Muscle layer of colon (tissue), 2 donors: Measurements from ENCODE around the gene ZBTB39.
"Not testable (repeated sequence)": the region's sequence is repeated elsewhere in the genome, so short reads cannot be mapped to it uniquely, and the experiment has no call there.

ENCODE experiments used
- H3K27ac ChIP-seq: one replicate; pipeline ENCODE4 v1.7.0; 2013; ENCODE audit warnings: low read depth, mild to moderate bottlenecking, low read length, moderate library complexity
- H3K27me3 ChIP-seq, 2 donors: one replicate each; pipeline ENCODE4 v1.7.0; 2013; ENCODE audit warnings: low read length in 2 of 2, mild to moderate bottlenecking in 2 of 2; ENCODE audit not compliant: insufficient read depth in 2 of 2, control insufficient read depth in 1 of 2
- H3K36me3 ChIP-seq: one replicate; pipeline ENCODE4 v1.7.0; 2013; ENCODE audit warnings: mild to moderate bottlenecking, low read length; ENCODE audit not compliant: insufficient read depth
- H3K4me1 ChIP-seq: one replicate; pipeline ENCODE4 v1.7.0; 2013; ENCODE audit warnings: mild to moderate bottlenecking, low read length; ENCODE audit not compliant: insufficient read depth
- H3K4me3 ChIP-seq, 2 donors: one replicate each; pipeline ENCODE4 v1.7.0; 2013; ENCODE audit warnings: low read length in 2 of 2, low read depth in 1 of 2, mild to moderate bottlenecking in 1 of 2, moderate library complexity in 1 of 2
- H3K9ac ChIP-seq: one replicate; pipeline ENCODE4 v1.7.0; 2013; ENCODE audit warnings: low read length
- H3K9me3 ChIP-seq: one replicate; pipeline ENCODE4 v1.7.0; 2013; ENCODE audit warnings: mild to moderate bottlenecking, low read length
- donor health status: abdominal sarcoma.
- donor health status: Adenocarcinoma of cecum.

The ZBTB39 gene

GRCh38 chr12:57029457-57029856 lies 23.1 kb upstream of the ZBTB39 start:
- H3K27ac ChIP-seq: no peak overlapping the region
- H3K9ac ChIP-seq: no peak overlapping the region
- no peaks in the 10 kb centered on the region for H3K9me3 ChIP-seq
- peaks cover 32% of the 10 kb centered on the region for H3K4me1 ChIP-seq
- no peaks in the 10 kb centered on the region for H3K27me3 ChIP-seq
- no peak overlapping the region for H3K4me3 ChIP-seq
- no peaks in the 10 kb centered on the region for H3K36me3 ChIP-seq

- peaks cover 43% of the 10 kb centered on the region for H3K4me1 ChIP-seq
- no peak overlapping the region for H3K4me3 ChIP-seq
- H3K27me3 ChIP-seq: no peaks in the 10 kb centered on the region
- H3K36me3 ChIP-seq: no peaks in the 10 kb centered on the region
- H3K9me3 ChIP-seq: no peaks in the 10 kb centered on the region
- H3K9ac ChIP-seq: no peak overlapping the region
- no peak overlapping the region for H3K27ac ChIP-seq
These were observed 21.4 kb upstream of the ZBTB39 start for GRCh38 chr12:57027805-57028153.

GRCh38 chr12:57027011-57027804 lies 20.9 kb upstream of the ZBTB39 start:
- H3K4me3 ChIP-seq: no peak overlapping the region
- no peak overlapping the region for H3K27ac ChIP-seq
- peaks cover 47% of the 10 kb centered on the region for H3K4me1 ChIP-seq
- no peak overlapping the region for H3K9ac ChIP-seq
- H3K27me3 ChIP-seq: no peaks in the 10 kb centered on the region
- no peaks in the 10 kb centered on the region for H3K36me3 ChIP-seq
- no peaks in the 10 kb centered on the region for H3K9me3 ChIP-seq

GRCh38 chr12:57025196-57025595 lies 18.9 kb upstream of the ZBTB39 start:
- Histone ChIP-seq H3K4me1 (peaks cover 49% of the 10 kb centered on the region), H3K9me3 (no peaks in the 10 kb centered on the region), H3K27ac (no peak overlapping the region), H3K36me3 (no peaks in the 10 kb centered on the region), H3K4me3 (no peak overlapping the region), H3K9ac (no peak overlapping the region), H3K27me3 (no peaks in the 10 kb centered on the region)

GRCh38 chr12:57022324-57022723 lies 16.0 kb upstream of the ZBTB39 start:
- H3K4me3 ChIP-seq, H3K9me3 ChIP-seq, H3K27ac ChIP-seq, H3K9ac ChIP-seq, H3K27me3 ChIP-seq, H3K36me3 ChIP-seq: not testable (repeated sequence)
- H3K4me1 ChIP-seq: peaks cover 42% of the 10 kb centered on the region

- Histone ChIP-seq H3K9ac (no peak overlapping the region), H3K27me3 (no peaks in the 10 kb centered on the region), H3K4me3 (no peak overlapping the region), H3K36me3 (no peaks in the 10 kb centered on the region), H3K4me1 (peaks cover 23% of the 10 kb centered on the region), H3K9me3 (no peaks in the 10 kb centered on the region), H3K27ac (no peak overlapping the region)
These were observed 13.8 kb upstream of the ZBTB39 start for GRCh38 chr12:57019983-57020719.

- H3K9me3 ChIP-seq: no peaks in the 10 kb centered on the region
- H3K9ac ChIP-seq: no peak overlapping the region
- H3K36me3 ChIP-seq: no peaks in the 10 kb centered on the region
- H3K27me3 ChIP-seq: no peaks in the 10 kb centered on the region
- H3K4me3 ChIP-seq: no peak overlapping the region
- peaks cover 11% of the 10 kb centered on the region for H3K4me1 ChIP-seq
- H3K27ac ChIP-seq: no peak overlapping the region
These were observed 12.6 kb upstream of the ZBTB39 start for GRCh38 chr12:57018906-57019305.

- not testable (repeated sequence) for H3K4me3 ChIP-seq, H3K9me3 ChIP-seq, H3K27ac ChIP-seq, H3K27me3 ChIP-seq, H3K9ac ChIP-seq, H3K36me3 ChIP-seq, H3K4me1 ChIP-seq
These were observed 12.0 kb upstream of the ZBTB39 start for GRCh38 chr12:57018353-57018752.

GRCh38 chr12:57016348-57016747 lies 10.0 kb upstream of the ZBTB39 start, which contains the start of gene TAC3:
TAC3 (minus strand) TSS chr12:57016529; CDS start chr12:57015797, 732 bp downstream.
- H3K4me1 ChIP-seq: no peaks in the 10 kb centered on the region
- no peak within 1 kb of the TSS for H3K4me3 ChIP-seq
- H3K27me3 ChIP-seq: no peaks in the 10 kb centered on the region
- H3K27ac ChIP-seq: no peak within 1 kb of the TSS
- no peak within 1 kb of the TSS for H3K9ac ChIP-seq
- H3K36me3 ChIP-seq: no peaks in the 10 kb centered on the region
- no peaks in the 10 kb centered on the region for H3K9me3 ChIP-seq

- Histone ChIP-seq H3K4me3 (no peak overlapping the region), H3K36me3 (no peaks in the 10 kb centered on the region), H3K27me3 (no peaks in the 10 kb centered on the region), H3K9ac (no peak overlapping the region), H3K27ac (no peak overlapping the region), H3K9me3 (no peaks in the 10 kb centered on the region), H3K4me1 (peaks cover 12% of the 10 kb centered on the region)
These were observed 6.5 kb upstream of the ZBTB39 start for GRCh38 chr12:57012600-57013465.
